Hepatocyte (in vitro differentiated cells): ENCODE measurements around the gene SSR1. TPM values are rescaled to one million over a fixed set of nuclear protein-coding genes. Genes with fewer than 3 reads are reported as not detected.
"Not testable (repeated sequence)": the region's sequence is repeated elsewhere in the genome, so short reads cannot be mapped to it uniquely, and the experiment has no call there.

Experiments
- DNase-seq: peaks from one replicate; pipeline ENCODE4 v3.0.0-alpha.2; 2016; ENCODE audit warnings: low spot score
- H2AFZ ChIP-seq: fragments of 200-600 bp; sonication (generic); 2 replicates; pipeline ENCODE4 v1.6.0; 2016; ENCODE audit warnings: antibody characterized with exemption, mild to moderate bottlenecking
- H3K27ac ChIP-seq: fragments of 200-600 bp; sonication (generic); 2 replicates; pipeline ENCODE4 v1.5.1; 2016; ENCODE audit warnings: mild to moderate bottlenecking
- H3K27me3 ChIP-seq: fragments of 200-600 bp; sonication (generic); 2 replicates; pipeline ENCODE4 v1.6.1; 2016
- H3K36me3 ChIP-seq: fragments of 200-600 bp; sonication (generic); replicated peaks from 2 replicates; pipeline ENCODE4 v1.5.1; 2016; ENCODE audit warnings: low read depth; ENCODE audit not compliant: insufficient read depth
- H3K4me1 ChIP-seq: fragments of 200-600 bp; sonication (generic); 2 replicates; pipeline ENCODE4 v1.5.1; 2016; ENCODE audit warnings: mild to moderate bottlenecking, moderate library complexity; ENCODE audit not compliant: insufficient read depth
- H3K4me2 ChIP-seq: fragments of 200-600 bp; sonication (generic); 2 replicates; pipeline ENCODE4 v1.6.0; 2016
- H3K4me3 ChIP-seq: fragments of 200-600 bp; sonication (generic); 2 replicates; pipeline ENCODE4 v1.5.1; 2016; ENCODE audit warnings: mild to moderate bottlenecking
- H3K79me2 ChIP-seq: fragments of 200-600 bp; sonication (generic); 2 replicates; pipeline ENCODE4 v1.6.0; 2017; ENCODE audit warnings: mild to moderate bottlenecking
- H3K9me2 ChIP-seq: fragments of 200-600 bp; sonication (generic); replicated peaks from 2 replicates; pipeline ENCODE4 v1.6.0; 2017; ENCODE audit warnings: mild to moderate bottlenecking; ENCODE audit not compliant: insufficient read depth
- H3K9me3 ChIP-seq: fragments of 200-600 bp; sonication (generic); 2 replicates; pipeline ENCODE4 v1.5.1; 2016; ENCODE audit warnings: low read depth, mild to moderate bottlenecking
- H4K20me1 ChIP-seq: fragments of 200-600 bp; sonication (generic); 2 replicates; pipeline ENCODE4 v1.6.0; 2016; ENCODE audit warnings: mild to moderate bottlenecking; ENCODE audit not compliant: insufficient read depth, poor library complexity, severe bottlenecking
- EZH2 ChIP-seq: fragments of 200-600 bp; sonication (generic); IDR thresholded peaks from 2 replicates; pipeline ENCODE4 v1.6.1; 2016; ENCODE audit warnings: antibody characterized with exemption, mild to moderate bottlenecking, borderline replicate concordance
- EZH2phosphoT487 ChIP-seq: fragments of 200-600 bp; sonication (generic); IDR thresholded peaks from one replicate; pipeline ENCODE4 v1.6.1; 2018; ENCODE audit warnings: antibody characterized with exemption, mild to moderate bottlenecking, low read depth, moderate library complexity; ENCODE audit not compliant: unreplicated experiment, severe bottlenecking
- WGBS: methylation state at CpG from one replicate; pipeline ENCODE4 v1.1.6; 2016; ENCODE audit warnings: low lambda C conversion rate; ENCODE audit errors: missing lambda C conversion rate; 5-methylcytosine and 5-hydroxymethylcytosine counted together
- polyA plus RNA-seq: library from polyadenylated mRNA; unstranded; fragments of >200 nt; fragmentation: Nextera tagmentation; extraction: Ambion mirVana; gene quantifications from 2 replicates; pipeline ENCODE4 v1.2.1, GENCODE V29; 2016
- total RNA-seq: library from RNA; depleted of rRNA; stranded (reverse); fragments of >200 nt; gene quantifications from 2 replicates; pipeline ENCODE4 v1.2.3, GENCODE V29; 2014
- TF ChIP-seq, protein P1 (sequence below): fragments of 200-600 bp; sonication (generic); IDR thresholded peaks from 2 replicates; pipeline ENCODE4 v1.5.1; 2016; ENCODE audit warnings: antibody characterized with exemption, mild to moderate bottlenecking; ENCODE audit not compliant: poor library complexity

The SSR1 gene
- total and polyA plus RNA-seq, 2 experiments from 2014 or later = 170 to 195 TPM

DNA sequence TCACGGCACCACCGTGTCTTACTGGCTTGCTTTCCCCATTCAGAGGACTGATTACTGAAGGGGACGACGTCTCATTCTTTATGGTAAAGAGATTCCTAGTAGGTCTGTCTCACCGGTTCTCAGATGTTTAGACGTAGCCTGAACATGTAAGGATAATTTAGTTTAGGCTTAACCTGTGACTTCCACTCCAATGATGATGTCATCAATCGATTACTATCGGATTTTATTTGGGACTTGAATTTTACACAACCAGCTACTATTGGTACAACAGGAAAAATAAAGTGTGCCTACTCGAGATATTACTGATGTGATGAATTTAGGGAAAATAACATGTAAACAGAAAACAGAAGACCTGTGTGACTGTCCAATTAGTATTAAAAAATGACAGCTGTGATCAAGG is 4.5 kb upstream of the SSR1 start:
- no peaks in the 10 kb centered on the region for H3K9me2 ChIP-seq
- H3K4me1 ChIP-seq = no peaks in the 10 kb centered on the region
- H3K4me3 ChIP-seq = no peak overlapping the region
- DNase-seq = no peak
- TF ChIP-seq EZH2phosphoT487 (no peak), EZH2 (no peak)
- TF ChIP-seq, protein P1, sequence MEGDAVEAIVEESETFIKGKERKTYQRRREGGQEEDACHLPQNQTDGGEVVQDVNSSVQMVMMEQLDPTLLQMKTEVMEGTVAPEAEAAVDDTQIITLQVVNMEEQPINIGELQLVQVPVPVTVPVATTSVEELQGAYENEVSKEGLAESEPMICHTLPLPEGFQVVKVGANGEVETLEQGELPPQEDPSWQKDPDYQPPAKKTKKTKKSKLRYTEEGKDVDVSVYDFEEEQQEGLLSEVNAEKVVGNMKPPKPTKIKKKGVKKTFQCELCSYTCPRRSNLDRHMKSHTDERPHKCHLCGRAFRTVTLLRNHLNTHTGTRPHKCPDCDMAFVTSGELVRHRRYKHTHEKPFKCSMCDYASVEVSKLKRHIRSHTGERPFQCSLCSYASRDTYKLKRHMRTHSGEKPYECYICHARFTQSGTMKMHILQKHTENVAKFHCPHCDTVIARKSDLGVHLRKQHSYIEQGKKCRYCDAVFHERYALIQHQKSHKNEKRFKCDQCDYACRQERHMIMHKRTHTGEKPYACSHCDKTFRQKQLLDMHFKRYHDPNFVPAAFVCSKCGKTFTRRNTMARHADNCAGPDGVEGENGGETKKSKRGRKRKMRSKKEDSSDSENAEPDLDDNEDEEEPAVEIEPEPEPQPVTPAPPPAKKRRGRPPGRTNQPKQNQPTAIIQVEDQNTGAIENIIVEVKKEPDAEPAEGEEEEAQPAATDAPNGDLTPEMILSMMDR = no peak
- no peaks in the 10 kb centered on the region for H4K20me1 ChIP-seq
- H3K36me3 ChIP-seq = no peaks in the 10 kb centered on the region
- H3K27ac ChIP-seq = no peak overlapping the region
- WGBS = 91% methylated on average over 9 of the region's 9 CpGs
- H3K9me3 ChIP-seq = no peaks in the 10 kb centered on the region
- no peak overlapping the region for H3K4me2 ChIP-seq
- no peak overlapping the region for H2AFZ ChIP-seq
- H3K27me3 ChIP-seq = no peaks in the 10 kb centered on the region
- no peaks in the 10 kb centered on the region for H3K79me2 ChIP-seq

DNA sequence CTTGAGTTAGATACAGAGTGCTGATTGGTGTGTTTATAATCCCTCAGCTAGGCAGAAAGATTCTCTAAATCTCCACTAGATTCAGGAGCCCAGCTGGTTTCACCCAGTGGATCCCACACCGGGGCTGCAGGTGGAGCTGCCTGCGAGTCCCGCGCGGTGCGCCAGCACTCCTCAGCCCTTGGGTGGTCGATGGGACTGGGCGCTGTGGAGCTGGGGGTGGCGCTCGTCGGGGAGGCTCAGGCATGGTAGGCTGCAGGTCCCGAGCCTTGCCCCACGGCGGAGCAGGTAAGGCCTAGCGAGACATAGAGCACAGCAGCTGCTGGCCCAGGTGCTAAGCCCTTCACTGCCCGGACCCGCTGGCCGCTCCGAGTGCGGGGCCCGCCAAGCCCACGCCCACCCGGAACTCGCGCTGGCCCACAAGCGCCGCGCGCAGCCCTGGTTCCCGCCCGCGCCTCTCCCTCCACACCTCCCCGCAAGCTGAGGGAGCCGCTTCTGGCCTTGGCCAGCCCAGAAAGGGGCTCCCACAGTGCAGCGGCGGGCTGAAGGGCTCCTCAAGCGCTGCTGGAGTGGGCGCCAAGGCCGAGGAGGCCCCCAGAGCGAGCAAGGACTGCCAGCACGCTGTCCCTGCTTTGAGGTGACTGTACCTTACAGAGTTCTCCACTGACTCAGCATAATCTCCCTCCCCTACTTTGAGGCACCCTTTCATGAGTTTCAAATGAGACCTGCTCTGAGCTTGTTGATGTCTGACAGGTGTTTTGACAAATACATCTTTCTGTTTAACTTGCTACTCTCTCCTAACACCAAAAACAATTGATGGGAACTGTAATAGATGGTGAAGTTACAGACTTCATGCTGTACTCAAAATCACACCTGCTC is 3.9 kb upstream of the SSR1 start:
- WGBS = 97% methylated on average over 35 of the region's 41 CpGs

DNA sequence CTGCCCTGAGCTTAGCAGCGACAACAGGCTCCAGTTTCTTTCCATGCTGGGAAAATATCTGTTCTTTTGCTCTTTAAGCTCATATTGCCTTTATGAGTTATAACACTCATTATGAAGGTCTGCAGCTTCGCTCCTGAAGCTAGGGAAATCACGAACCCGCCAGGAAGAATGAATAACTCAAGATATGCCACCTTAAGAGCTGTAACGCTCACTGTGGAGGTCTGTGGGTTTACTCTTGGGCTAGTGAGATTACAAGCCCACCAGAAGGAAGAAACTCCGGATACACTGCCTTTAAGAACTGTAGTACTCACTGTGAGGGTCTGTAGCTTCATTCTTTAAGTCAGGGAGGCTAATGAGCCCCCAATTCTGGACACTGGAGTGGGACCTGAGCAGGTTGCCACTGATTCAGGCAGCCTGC is 3.0 kb upstream of the SSR1 start:
- no peaks in the 10 kb centered on the region for H3K9me3 ChIP-seq
- H3K9me2 ChIP-seq = no peaks in the 10 kb centered on the region
- TF ChIP-seq, protein P1 = no peak
- no peak for TF ChIP-seq EZH2
- TF ChIP-seq EZH2phosphoT487 = no peak
- H3K27ac ChIP-seq = no peak overlapping the region
- DNase-seq = no peak
- H3K4me2 ChIP-seq = no peak overlapping the region
- no peak overlapping the region for H3K4me3 ChIP-seq
- no peak overlapping the region for H2AFZ ChIP-seq
- H3K4me1 ChIP-seq = peaks cover 4% of the 10 kb centered on the region
- 92% methylated on average over 6 of the region's 6 CpGs for WGBS
- peaks cover 14% of the 10 kb centered on the region for H3K79me2 ChIP-seq
- no peaks in the 10 kb centered on the region for H3K36me3 ChIP-seq
- peaks cover 4% of the 10 kb centered on the region for H4K20me1 ChIP-seq
- no peaks in the 10 kb centered on the region for H3K27me3 ChIP-seq

More for the DNA sequence above, 3.9 kb upstream of the SSR1 start:
- DNase-seq = no peak
- Histone ChIP-seq H3K4me2 (no peak overlapping the region), H3K4me3 (no peak overlapping the region), H3K27me3 (no peaks in the 10 kb centered on the region), H3K79me2 (peaks cover 5% of the 10 kb centered on the region), H3K4me1 (no peaks in the 10 kb centered on the region), H3K36me3 (no peaks in the 10 kb centered on the region), H4K20me1 (no peaks in the 10 kb centered on the region), H3K27ac (no peak overlapping the region), H2AFZ (no peak overlapping the region), H3K9me2 (no peaks in the 10 kb centered on the region), H3K9me3 (no peaks in the 10 kb centered on the region)
- TF ChIP-seq, protein P1 = no peak
- TF ChIP-seq EZH2 = no peak
- TF ChIP-seq EZH2phosphoT487 = no peak

DNA sequence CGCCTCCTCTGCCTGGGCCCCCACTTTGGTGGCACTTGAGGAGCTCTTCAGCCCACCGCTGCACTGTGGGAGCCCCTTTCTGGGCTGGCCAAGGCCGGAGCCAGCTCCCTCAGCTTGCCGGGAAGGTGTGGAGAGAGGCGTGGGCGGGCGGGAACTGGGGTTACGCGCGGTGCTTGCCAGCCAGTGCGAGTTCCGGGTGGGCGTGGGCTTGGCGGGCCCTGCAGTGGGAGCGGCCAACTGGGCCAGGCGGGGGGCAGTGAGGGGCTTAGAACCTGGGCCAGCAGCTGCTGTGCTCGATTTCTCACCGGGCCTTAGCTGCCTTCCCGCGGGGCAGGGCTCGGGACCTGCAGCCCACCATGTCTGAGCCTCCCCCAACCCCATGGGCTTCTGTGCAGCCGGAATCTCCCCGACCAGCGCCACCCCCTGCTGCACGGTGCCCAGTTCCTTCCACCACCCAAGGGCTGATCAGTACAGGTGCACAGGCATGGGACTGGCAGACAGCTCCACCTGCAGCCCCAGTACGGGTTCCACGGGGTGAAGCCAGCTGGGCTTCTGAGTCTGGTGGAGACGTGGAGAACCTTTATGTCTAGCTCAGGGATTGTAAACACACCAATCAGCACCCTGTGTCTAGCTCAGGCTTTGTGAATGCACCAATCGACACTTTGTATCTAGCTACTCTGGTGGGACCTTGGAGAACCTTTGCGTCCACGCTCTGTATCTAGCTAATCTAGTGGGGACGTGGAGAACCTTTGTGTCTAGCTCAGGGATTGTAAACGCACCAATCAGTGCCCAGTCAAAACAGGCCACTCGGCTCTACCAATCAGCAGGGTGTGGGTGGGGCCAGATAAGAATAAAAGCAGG is 2.3 kb upstream of the SSR1 start:
- H3K27ac ChIP-seq, H3K4me3 ChIP-seq, H3K9me2 ChIP-seq, DNase-seq, H3K4me1 ChIP-seq, H3K9me3 ChIP-seq, H3K4me2 ChIP-seq, H3K36me3 ChIP-seq, H2AFZ ChIP-seq, H3K27me3 ChIP-seq, H4K20me1 ChIP-seq: not testable (repeated sequence)
- 96% methylated on average over 23 of the region's 34 CpGs for WGBS
- peaks cover 21% of the 10 kb centered on the region for H3K79me2 ChIP-seq
